Activated B cell treated with CpG ODN at 0.5 μM for 24 hours (primary cell): ENCODE results near the gene JPH3. TPM values are rescaled to one million over a fixed set of nuclear protein-coding genes. Genes with fewer than 3 reads are reported as not detected.

Experiments used
- ATAC-seq: fragments of 200-7000 bp; cut with Tn5 transposase; one replicate; pipeline ENCODE4 v1.10.0; 2021; ENCODE audit warnings: low read depth, mild to moderate bottlenecking, moderate library complexity
- CTCF ChIA-PET: fragments of 350-600 bp; sonication (Branson Sonifier 250); formaldehyde crosslinking; loops from one replicate; lab custom pipeline; 2021; ENCODE audit warnings: antibody characterized with exemption; lab: Charles Lee
- POLR2A ChIA-PET: fragments of 350-600 bp; sonication (Branson Sonifier 250); formaldehyde crosslinking; loops from one replicate; lab custom pipeline; 2021; ENCODE audit warnings: antibody characterized with exemption; lab: Charles Lee
- DNase-seq: peaks from one replicate; pipeline ENCODE4 v3.0.0; 2022
- H3K27ac Mint-ChIP-seq: one replicate; pipeline ENCODE4 v1.8.0; 2020; ENCODE audit warnings: mixed read lengths
- H3K27me3 Mint-ChIP-seq: one replicate; pipeline ENCODE4 v1.8.0; 2021; ENCODE audit warnings: mixed read lengths
- H3K36me3 Mint-ChIP-seq: one replicate; pipeline ENCODE4 v1.8.0; 2021; ENCODE audit warnings: low read depth, mixed read lengths
- H3K4me1 Mint-ChIP-seq: one replicate; pipeline ENCODE4 v1.8.0; 2021; ENCODE audit warnings: mixed read lengths
- H3K4me3 Mint-ChIP-seq: one replicate; pipeline ENCODE4 v1.8.0; 2020; ENCODE audit warnings: mild to moderate bottlenecking, mixed read lengths
- H3K9me3 Mint-ChIP-seq: one replicate; pipeline ENCODE4 v1.8.0; 2020; ENCODE audit warnings: mixed read lengths
- CTCF ChIP-seq: fragments of 200-600 bp; IDR thresholded peaks from one replicate; pipeline ENCODE4 v1.8.0; 2022; ENCODE audit warnings: antibody characterized with exemption, mild to moderate bottlenecking
- intact Hi-C: fragments of 100-400 bp; cut with micrococcal nuclease; formaldehyde crosslinking; loops from one replicate; pipeline ENCODE4 v1.15.1; 2024
- total RNA-seq: library from RNA; stranded (reverse); gene quantifications from 2 replicates; pipeline ENCODE4 v1.2.3, GENCODE V29; 2022

JPH3 gene
- total RNA-seq, 1 donor from 2014 or later: not detected

- H3K4me1 Mint-ChIP-seq: no peaks in the 10 kb centered on the region
- no peaks in the 10 kb centered on the region for H3K9me3 Mint-ChIP-seq
- DNase-seq: no peak
- no peak overlapping the region for H3K4me3 Mint-ChIP-seq
- ChIA-PET CTCF (no interaction called here), POLR2A (no interaction called here)
- no peak for TF ChIP-seq CTCF
- H3K36me3 Mint-ChIP-seq: no peaks in the 10 kb centered on the region
- ATAC-seq: no peak
- H3K27ac Mint-ChIP-seq: no peak overlapping the region
- H3K27me3 Mint-ChIP-seq: peaks cover 17% of the 10 kb centered on the region
- intact Hi-C loops: no loop called here
Observed at GRCh38 chr16:87664792-87665191, 62.5 kb downstream of the JPH3 start.

GRCh38 chr16:87665193-87665592 is 62.9 kb downstream of the JPH3 start:
- ChIA-PET CTCF (no interaction called here), POLR2A (no interaction called here)

GRCh38 chr16:87666919-87667318 is 64.6 kb downstream of the JPH3 start:
- TF ChIP-seq CTCF: no peak
- no peaks in the 10 kb centered on the region for H3K4me1 Mint-ChIP-seq

More at GRCh38 chr16:87665193-87665592, 62.9 kb downstream of the JPH3 start:
- Mint-ChIP-seq H3K27me3 (peaks cover 17% of the 10 kb centered on the region), H3K27ac (no peak overlapping the region), H3K4me3 (no peak overlapping the region), H3K9me3 (no peaks in the 10 kb centered on the region), H3K4me1 (no peaks in the 10 kb centered on the region), H3K36me3 (no peaks in the 10 kb centered on the region)
- DNase-seq (no peak), ATAC-seq (no peak)
- no peak for TF ChIP-seq CTCF
- intact Hi-C loops: no loop called here

GRCh38 chr16:87667443-87667842 is 65.1 kb downstream of the JPH3 start:
- TF ChIP-seq CTCF: no peak
- DNase-seq (no peak), ATAC-seq (no peak)
- Mint-ChIP-seq H3K4me1 (no peaks in the 10 kb centered on the region), H3K27me3 (peaks cover 11% of the 10 kb centered on the region), H3K9me3 (no peaks in the 10 kb centered on the region), H3K4me3 (no peak overlapping the region), H3K36me3 (no peaks in the 10 kb centered on the region), H3K27ac (no peak overlapping the region)
- intact Hi-C loops: no loop called here
- CTCF ChIA-PET: interaction anchor here (0.7 kb wide), 1 partner anchor 25 kb away, joined by 3 read pairs; no protein-coding TSS in a partner anchor
- POLR2A ChIA-PET: no interaction called here

More at GRCh38 chr16:87666919-87667318, 64.6 kb downstream of the JPH3 start:
- DNase-seq (no peak), ATAC-seq (no peak)
- no peak overlapping the region for H3K27ac Mint-ChIP-seq
- peaks cover 9% of the 10 kb centered on the region for H3K27me3 Mint-ChIP-seq
- H3K36me3 Mint-ChIP-seq: no peaks in the 10 kb centered on the region
- ChIA-PET CTCF (interaction anchor here (0.7 kb wide), 1 partner anchor 24 kb away, joined by 3 read pairs; no protein-coding TSS in a partner anchor), POLR2A (no interaction called here)
- intact Hi-C loops: no loop called here
- no peak overlapping the region for H3K4me3 Mint-ChIP-seq
- H3K9me3 Mint-ChIP-seq: no peaks in the 10 kb centered on the region

GRCh38 chr16:87667946-87668345 is 65.6 kb downstream of the JPH3 start:
- ATAC-seq (no peak), DNase-seq (no peak)
- TF ChIP-seq CTCF: no peak
- POLR2A ChIA-PET: no interaction called here
- intact Hi-C loops: no loop called here
- H3K4me1 Mint-ChIP-seq: no peaks in the 10 kb centered on the region
- no peaks in the 10 kb centered on the region for H3K9me3 Mint-ChIP-seq
- peaks cover 13% of the 10 kb centered on the region for H3K27me3 Mint-ChIP-seq
- no peak overlapping the region for H3K4me3 Mint-ChIP-seq
- CTCF ChIA-PET: no interaction called here
- H3K36me3 Mint-ChIP-seq: no peaks in the 10 kb centered on the region
- no peak overlapping the region for H3K27ac Mint-ChIP-seq
